Pancreas (tissue), 10 donors: ENCODE data around the gene ADAP2. TPM values are rescaled to one million over a fixed set of nuclear protein-coding genes. Genes with fewer than 3 reads are reported as not detected.

Source experiments
- ATAC-seq, 4 donors: fragments of 200-7000 bp; cut with Tn5 transposase; one replicate each; pipeline versions ENCODE4 v1.8.0 to v1.9.1; 2020; ENCODE audit warnings: mild to moderate bottlenecking in 4 of 4, moderate library complexity in 4 of 4
- DNase-seq, 6 donors: peaks; one replicate each; pipeline ENCODE4 v3.0.0-alpha.2; 2020
- FAIRE-seq: peaks from 2 replicates; lab custom pipeline; 2012; peaks lifted over from hg19 to GRCh38; lab: Jason Lieb, UNC
- H3K27ac ChIP-seq, 4 donors: fragments of 200-600 bp; sonication (generic); 1 replicate in 3 of 4; 2 replicates in 1 of 4; pipeline versions ENCODE4 v1.5.0 to v1.8.0; 2020
- H3K27me3 ChIP-seq, 4 donors: fragments of 200-600 bp; one replicate each; pipeline ENCODE4 v1.8.0; 2021
- H3K36me3 ChIP-seq, 3 donors: fragments of 200-600 bp; sonication (generic) in 1 of 3; one replicate each; pipeline versions ENCODE4 v1.5.0 to v1.8.0; 2020 to 2021
- H3K4me1 ChIP-seq, 3 donors: fragments of 200-600 bp; one replicate each; pipeline ENCODE4 v1.8.0; 2021
- H3K4me3 ChIP-seq, 4 donors: fragments of 200-600 bp; sonication (generic) in 2 of 4; one replicate each; pipeline versions ENCODE4 v1.5.0 to v1.8.0; 2020 to 2021
- H3K9me3 ChIP-seq, 4 donors: fragments of 200-600 bp; one replicate each; pipeline ENCODE4 v1.8.0; 2021
- WGBS, 2 donors: extraction: QIAGEN DNeasy Blood & Tissue Kit; methylation state at CpG; one replicate each; pipeline ENCODE4 v1.1.7; 2013; 5-methylcytosine and 5-hydroxymethylcytosine counted together
- intact Hi-C, 3 donors: fragments of 100-400 bp; cut with DNase I; formaldehyde crosslinking; loops; one replicate each; pipeline versions ENCODE4 v1.11.1 to v1.14.2; 2022
- polyA plus RNA-seq, 2 donors: library from polyadenylated mRNA; stranded (reverse); fragments of 200-250 nt; gene quantifications; one replicate each; pipeline ENCODE4 v1.2.3, GENCODE V29; 2013
- total RNA-seq, 6 donors: library from RNA; stranded (reverse); fragmentation: NEBNext Ultra II Directional in 4 of 6; extraction: Animal tissue kit (Norgen Biotek cat#: 25700) in 4 of 6; gene quantifications; one replicate each; pipeline versions ENCODE4 v1.2.1 to v1.2.4, GENCODE V29; 2021 to 2023
- TF ChIP-seq, protein P1 (sequence below), 4 donors: fragments of 200-600 bp; sonication (generic) in 3 of 4; IDR thresholded peaks; one replicate each; pipeline versions ENCODE4 v1.5.0 to v1.8.0; 2021; ENCODE audit warnings: antibody characterized with exemption in 4 of 4
- donor health status: healthy with polysubstance abuse.
- donor health status: DM: no; HTN: no; CAD: no; lungs with moderate emphysema.
- donor health status: DM: no; HTN: no; CAD: no.
- donor health status: control.
- donor health status: control.
- donor health status: Bipolar disorder and iron deficiency.
- donor health status: DM: yes; HTN: yes; CAD: no.
- donor health status: DM: no; HTN: no; CAD: no.
- donor health status: DM: no; HTN: no; CAD: no.
- donor health status: DM: yes; HTN: yes; CAD: no.

ADAP2 gene, protein sequence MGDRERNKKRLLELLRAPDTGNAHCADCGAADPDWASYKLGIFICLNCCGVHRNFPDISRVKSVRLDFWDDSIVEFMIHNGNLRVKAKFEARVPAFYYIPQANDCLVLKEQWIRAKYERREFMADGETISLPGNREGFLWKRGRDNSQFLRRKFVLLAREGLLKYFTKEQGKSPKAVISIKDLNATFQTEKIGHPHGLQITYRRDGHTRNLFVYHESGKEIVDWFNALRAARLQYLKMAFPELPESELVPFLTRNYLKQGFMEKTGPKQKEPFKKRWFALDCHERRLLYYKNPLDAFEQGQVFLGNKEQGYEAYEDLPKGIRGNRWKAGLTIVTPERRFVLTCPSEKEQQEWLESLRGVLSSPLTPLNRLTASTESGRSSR
- total RNA-seq = 10 to 100 TPM in 1 of 6 donors, 1 to 10 TPM in 5; 2.1 to 13.3 (median 3.3) TPM
- polyA plus RNA-seq = 1 to 10 TPM; 2.7 to 3.9 TPM

DNA sequence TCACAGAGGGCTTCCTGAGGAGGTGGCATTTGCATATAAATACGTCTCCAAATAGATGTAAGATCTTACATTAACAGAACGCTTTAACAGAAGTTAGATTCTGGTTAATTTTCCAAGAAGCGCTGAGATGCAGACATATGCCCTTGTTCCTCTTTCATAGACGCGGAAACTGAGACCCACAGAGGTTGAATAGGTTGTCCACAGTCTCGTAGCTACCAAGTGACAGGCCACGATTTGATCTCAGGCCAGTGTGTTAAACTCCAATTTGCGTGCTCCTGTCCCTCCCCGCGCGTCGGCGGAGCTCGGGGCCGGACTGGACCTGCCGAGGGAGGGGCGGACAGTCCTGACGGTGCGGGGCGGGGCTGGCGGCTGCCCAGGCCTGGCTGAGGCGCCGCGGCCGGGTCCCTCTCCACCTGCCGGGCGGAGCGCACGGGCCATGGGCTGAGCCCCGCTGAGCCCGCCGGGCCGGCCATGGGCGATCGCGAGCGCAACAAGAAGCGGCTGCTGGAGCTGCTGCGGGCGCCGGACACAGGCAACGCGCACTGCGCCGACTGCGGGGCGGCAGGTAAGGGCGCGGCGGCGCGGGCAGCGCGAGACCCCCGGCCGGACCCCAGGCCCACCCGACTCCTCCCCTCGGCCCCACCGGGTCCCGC, at the start of gene ADAP2:
Gene ADAP2, plus strand, starts transcription at position 402 of the 653 bp plus-strand sequence. Its CDS starts 70 bp downstream, at position 472.
- TF ChIP-seq, protein P1, sequence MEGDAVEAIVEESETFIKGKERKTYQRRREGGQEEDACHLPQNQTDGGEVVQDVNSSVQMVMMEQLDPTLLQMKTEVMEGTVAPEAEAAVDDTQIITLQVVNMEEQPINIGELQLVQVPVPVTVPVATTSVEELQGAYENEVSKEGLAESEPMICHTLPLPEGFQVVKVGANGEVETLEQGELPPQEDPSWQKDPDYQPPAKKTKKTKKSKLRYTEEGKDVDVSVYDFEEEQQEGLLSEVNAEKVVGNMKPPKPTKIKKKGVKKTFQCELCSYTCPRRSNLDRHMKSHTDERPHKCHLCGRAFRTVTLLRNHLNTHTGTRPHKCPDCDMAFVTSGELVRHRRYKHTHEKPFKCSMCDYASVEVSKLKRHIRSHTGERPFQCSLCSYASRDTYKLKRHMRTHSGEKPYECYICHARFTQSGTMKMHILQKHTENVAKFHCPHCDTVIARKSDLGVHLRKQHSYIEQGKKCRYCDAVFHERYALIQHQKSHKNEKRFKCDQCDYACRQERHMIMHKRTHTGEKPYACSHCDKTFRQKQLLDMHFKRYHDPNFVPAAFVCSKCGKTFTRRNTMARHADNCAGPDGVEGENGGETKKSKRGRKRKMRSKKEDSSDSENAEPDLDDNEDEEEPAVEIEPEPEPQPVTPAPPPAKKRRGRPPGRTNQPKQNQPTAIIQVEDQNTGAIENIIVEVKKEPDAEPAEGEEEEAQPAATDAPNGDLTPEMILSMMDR (IDR thresholded peaks at IDR 0.05) = no peak
- no peaks in the 10 kb centered on the region for H3K27me3 ChIP-seq
- ATAC-seq (peak; percentile 92 to 95 (median 94)), FAIRE-seq (no peak), DNase-seq (peak; percentile 59 to 87 (median 72))
- no peaks in the 10 kb centered on the region for H3K9me3 ChIP-seq
- peak within 1 kb of the TSS in 2 of 4 donors; percentile 22 to 50 for H3K27ac ChIP-seq
- intact Hi-C loops = no loop called here
- H3K4me1 ChIP-seq = no peaks in the 10 kb centered on the region
- peak within 1 kb of the TSS; percentile 36 to 71 (median 50) for H3K4me3 ChIP-seq
- whole genome bisulfite sequencing, 2 donors = 2% methylated on average over 44 to 60 of the region's 60 CpGs
- H3K36me3 ChIP-seq = no peaks in the 10 kb centered on the region

DNA sequence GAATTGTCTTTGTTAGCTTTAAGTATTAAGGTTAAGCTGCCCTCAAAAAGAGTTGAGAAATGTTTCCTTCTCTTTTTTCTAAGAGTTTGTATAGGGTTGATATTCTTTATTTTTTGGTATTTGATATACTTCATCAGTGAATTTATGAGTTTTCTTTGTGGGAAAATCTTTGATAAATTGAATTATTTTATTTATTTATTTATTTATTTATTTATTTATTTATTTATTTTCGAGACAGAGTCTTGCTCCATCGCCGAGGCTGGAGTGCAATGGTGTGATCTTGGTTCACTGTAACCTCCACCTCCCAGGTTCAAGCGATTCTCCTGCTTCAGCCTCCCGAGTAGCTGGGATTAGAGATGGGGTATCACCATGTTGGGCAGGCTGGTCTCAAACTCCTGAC, 35.6 kb upstream of the ADAP2 start:
- Histone ChIP-seq H3K27me3 (no peaks in the 10 kb centered on the region), H3K27ac (no peak overlapping the region), H3K4me3 (no peak overlapping the region), H3K36me3 (no peaks in the 10 kb centered on the region), H3K9me3 (no peaks in the 10 kb centered on the region), H3K4me1 (no peaks in the 10 kb centered on the region)
- intact Hi-C loops = no loop called here
- no peak for DNase-seq
- WGBS, 2 donors = 96 to 100% methylated on average over 5 of the region's 5 CpGs
- TF ChIP-seq, protein P1 (IDR thresholded peaks at IDR 0.05) = no peak
- FAIRE-seq = no peak
- no peak for ATAC-seq

DNA sequence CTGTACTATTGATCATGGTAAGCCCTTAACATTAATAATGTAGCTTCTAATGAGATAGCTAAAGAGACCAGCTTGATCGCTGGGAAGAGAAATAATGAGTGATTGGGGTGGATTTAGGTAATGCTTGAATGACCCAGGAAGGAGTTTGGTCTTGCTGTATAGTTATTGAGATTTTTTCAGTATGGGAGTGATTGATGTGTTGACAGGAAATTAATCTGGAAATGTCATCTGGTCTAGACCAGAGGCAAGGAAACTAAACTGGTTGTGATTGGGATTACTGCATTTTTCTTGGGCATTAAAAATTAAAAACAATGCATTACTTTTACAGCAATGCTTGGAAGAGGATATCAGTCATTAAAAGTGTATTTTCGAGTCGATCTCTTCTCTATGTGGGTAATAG, 27.5 kb upstream of the ADAP2 start:
- H3K27ac ChIP-seq = no peak overlapping the region
- WGBS, 2 donors = 88 to 96% methylated on average over 3 of the region's 3 CpGs
- FAIRE-seq (no peak), DNase-seq (no peak), ATAC-seq (no peak)
- H3K4me3 ChIP-seq = no peak overlapping the region
- peaks cover 0 to 3% (median 0%) of the 10 kb centered on the region in 3 donors for H3K36me3 ChIP-seq
- no peaks in the 10 kb centered on the region for H3K9me3 ChIP-seq
- TF ChIP-seq, protein P1 (IDR thresholded peaks at IDR 0.05) = no peak
- intact Hi-C loops = no loop called here
- H3K27me3 ChIP-seq = no peaks in the 10 kb centered on the region
- H3K4me1 ChIP-seq = no peaks in the 10 kb centered on the region

DNA sequence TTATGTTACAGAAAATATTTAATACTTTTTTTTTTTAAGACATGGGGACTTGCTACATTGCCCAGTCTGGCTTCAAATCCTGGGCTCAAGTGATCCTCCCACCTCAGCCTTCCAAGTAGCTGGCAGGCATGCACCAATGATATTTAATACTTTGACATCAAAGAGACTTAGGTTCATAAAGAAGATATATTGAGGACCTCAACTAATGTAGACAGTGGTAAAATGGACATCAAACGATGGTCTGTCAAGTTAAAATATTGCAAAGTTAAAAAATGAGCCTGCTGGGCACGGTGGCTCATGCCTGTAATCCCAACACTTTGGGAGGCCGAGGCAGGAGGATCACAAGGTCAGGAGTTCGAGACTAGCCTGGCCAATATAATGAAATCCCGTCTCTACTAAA, 24.4 kb upstream of the ADAP2 start:
- no peak for ATAC-seq
- intact Hi-C loops = no loop called here
- Histone ChIP-seq H3K9me3 (no peaks in the 10 kb centered on the region), H3K27ac (no peak overlapping the region), H3K4me1 (no peaks in the 10 kb centered on the region), H3K4me3 (no peak overlapping the region), H3K36me3 (peaks cover 0 to 3% (median 0%) of the 10 kb centered on the region in 3 donors), H3K27me3 (no peaks in the 10 kb centered on the region)
- no peak for DNase-seq
- no peak for FAIRE-seq
- WGBS, 2 donors = 92 to 95% methylated on average over 5 of the region's 5 CpGs
- TF ChIP-seq, protein P1 (IDR thresholded peaks at IDR 0.05) = no peak
